ENCODE measurements around the gene KCNMA1. TPM values are rescaled to one million over a fixed set of nuclear protein-coding genes. Genes with fewer than 3 reads are reported as not detected.

Gene KCNMA1
- total and polyA plus RNA-seq, 10 of the 15 experiments (the other 5 are each of a cell fraction or from before 2014, with no cell fraction given): 8.5 to 77.0 (median 21.3) TPM

DNA sequence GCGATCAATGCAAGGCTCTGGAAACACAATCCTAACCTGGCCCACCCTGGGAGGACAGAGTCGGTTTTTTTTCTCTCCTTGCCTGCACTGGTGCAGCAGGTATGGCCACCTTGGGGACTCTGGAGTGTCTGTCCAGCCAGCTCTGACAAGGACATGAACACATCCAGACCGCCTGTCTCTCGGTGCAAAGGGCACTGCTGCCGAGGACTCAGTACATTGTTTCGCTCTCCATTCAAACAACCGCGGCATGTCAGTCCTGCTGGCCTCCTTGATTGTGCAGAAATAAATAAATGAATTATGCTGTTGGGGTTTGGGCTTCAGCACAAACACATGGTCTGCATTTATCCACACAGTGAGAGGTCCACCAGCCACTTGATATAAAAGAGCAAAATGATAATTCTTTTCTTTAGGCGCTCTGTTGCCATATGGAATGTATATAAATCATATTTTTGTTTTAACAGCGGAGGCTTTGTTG lies 565.2 kb downstream of the KCNMA1 start (continued):
- TF ChIP-seq ZNF687 (IDR thresholded peaks at IDR 0.05): no peak
- TF ChIP-seq ZBED1 (IDR thresholded peaks at IDR 0.05; ENCODE audit: borderline replicate concordance): no peak
- no peak for TF ChIP-seq MTA3 (IDR thresholded peaks at IDR 0.05; ENCODE audit: borderline replicate concordance, low read length)
- no peak for TF ChIP-seq CREB1 (IDR thresholded peaks at IDR 0.05; ENCODE audit: low read depth)

GRCh38 chr10:77071956-77072355 lies 565.7 kb downstream of the KCNMA1 start:
- DNase-seq (ENCODE audit: low read depth, low spot score) (no peak), FAIRE-seq (no peak), ATAC-seq (no peak)
- Histone ChIP-seq H2AFZ (ENCODE audit: control insufficient read depth, low read depth, low read length) (no peak overlapping the region), H3K27me3 (replicated peaks in 1 of 2; ENCODE audit: control insufficient read depth in 2 of 2, insufficient read depth in 2 of 2, low read length in 1 of 2) (no peaks in the 10 kb centered on the region), H4K20me1 (ENCODE audit: control insufficient read depth, insufficient read depth) (no peaks in the 10 kb centered on the region), H3K79me2 (ENCODE audit: control insufficient read depth, insufficient read depth, low read length) (no peaks in the 10 kb centered on the region), H3K36me3 (ENCODE audit: control insufficient read depth in 2 of 2, insufficient read depth in 2 of 2, low read length in 1 of 2) (no peaks in the 10 kb centered on the region), H3K9ac (ENCODE audit: control insufficient read depth, insufficient read depth, low read length) (no peak overlapping the region), H3K9me3 (replicated peaks; ENCODE audit: control insufficient read depth, insufficient read depth, low read length) (no peaks in the 10 kb centered on the region), H3K27ac (ENCODE audit: control insufficient read depth, insufficient read depth) (no peak overlapping the region), H3K4me2 (ENCODE audit: control insufficient read depth, insufficient read depth) (no peak overlapping the region), H3K4me3 (no peak overlapping the region), H3K4me1 (ENCODE audit: control insufficient read depth, insufficient read depth, low read length) (no peaks in the 10 kb centered on the region)
- TF ChIP-seq ZNF622 (IDR thresholded peaks at IDR 0.05): no peak
- no peak for TF ChIP-seq E4F1 (IDR thresholded peaks at IDR 0.05; ENCODE audit: borderline replicate concordance, partially characterized antibody)
- no peak for TF ChIP-seq EZH2 (IDR thresholded peaks at IDR 0.05; ENCODE audit: borderline replicate concordance, control insufficient read depth, low read depth, low read length)
- ChIA-PET SMC1A (ENCODE audit: uncharacterized antibody, unreplicated experiment) (interaction anchor here (0.6 to 1.2 kb wide), 3 partner anchors 8 to 203 kb away, joined by 3 read pairs; no protein-coding TSS in a partner anchor), RAD21 (ENCODE audit: unreplicated experiment) (no interaction called here), CTCF (interaction anchor here (0.6 to 1.1 kb wide), 3 partner anchors 17 to 101 kb away, joined by 3 to 4 read pairs (median 3); no protein-coding TSS in a partner anchor), POLR2A (no interaction called here)
- 0% methylated on average over 3 of the region's 3 CpGs for WGBS (ENCODE audit: insufficient coverage, insufficient replicate concordance, low lambda C conversion rate, missing lambda C conversion rate)
- in situ Hi-C loops (cut with MboI) (no loop called here), intact Hi-C loops (cut with micrococcal nuclease; ENCODE audit: unreplicated experiment) (no loop called here)
- no TSS peak for BruUV-seq (replicated peaks)
